ENCODE data around the gene RAD51B.

DNA sequence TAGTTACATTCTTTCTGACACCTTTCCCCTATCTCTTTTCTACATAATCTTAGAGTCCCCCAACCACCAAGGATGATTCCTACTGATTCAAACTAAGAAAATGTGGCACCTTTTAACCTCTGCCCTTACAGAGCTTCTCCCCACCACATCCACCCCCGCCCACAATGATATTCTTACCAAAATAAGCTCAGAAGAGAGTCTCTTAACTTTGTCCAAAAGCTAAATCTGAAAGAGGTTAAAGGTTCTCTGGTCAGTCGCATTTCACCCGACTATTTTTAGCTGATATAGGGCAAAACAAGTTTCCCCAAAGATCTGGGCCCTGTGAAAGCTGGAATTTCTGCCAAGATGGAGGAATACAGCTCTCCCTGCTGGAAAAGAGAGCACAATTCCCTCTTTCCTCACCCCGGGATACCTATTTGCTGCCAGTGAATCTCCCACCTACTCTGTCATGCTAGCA lies 844.7 kb downstream of the RAD51B start:
- TF ChIP-seq, protein P1, sequence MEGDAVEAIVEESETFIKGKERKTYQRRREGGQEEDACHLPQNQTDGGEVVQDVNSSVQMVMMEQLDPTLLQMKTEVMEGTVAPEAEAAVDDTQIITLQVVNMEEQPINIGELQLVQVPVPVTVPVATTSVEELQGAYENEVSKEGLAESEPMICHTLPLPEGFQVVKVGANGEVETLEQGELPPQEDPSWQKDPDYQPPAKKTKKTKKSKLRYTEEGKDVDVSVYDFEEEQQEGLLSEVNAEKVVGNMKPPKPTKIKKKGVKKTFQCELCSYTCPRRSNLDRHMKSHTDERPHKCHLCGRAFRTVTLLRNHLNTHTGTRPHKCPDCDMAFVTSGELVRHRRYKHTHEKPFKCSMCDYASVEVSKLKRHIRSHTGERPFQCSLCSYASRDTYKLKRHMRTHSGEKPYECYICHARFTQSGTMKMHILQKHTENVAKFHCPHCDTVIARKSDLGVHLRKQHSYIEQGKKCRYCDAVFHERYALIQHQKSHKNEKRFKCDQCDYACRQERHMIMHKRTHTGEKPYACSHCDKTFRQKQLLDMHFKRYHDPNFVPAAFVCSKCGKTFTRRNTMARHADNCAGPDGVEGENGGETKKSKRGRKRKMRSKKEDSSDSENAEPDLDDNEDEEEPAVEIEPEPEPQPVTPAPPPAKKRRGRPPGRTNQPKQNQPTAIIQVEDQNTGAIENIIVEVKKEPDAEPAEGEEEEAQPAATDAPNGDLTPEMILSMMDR (conservative IDR thresholded peaks at IDR 0.05; ENCODE audit: low read depth, low read length), result no peak
- no peak for TF ChIP-seq EZH2 (IDR thresholded peaks at IDR 0.05; ENCODE audit: borderline replicate concordance, low read depth, low read length, poor library complexity, severe bottlenecking)

All from A673 (cell line).